Lower leg skin (tissue), 4 donors: ENCODE results near the gene SLC25A48. TPM values are rescaled to one million over a fixed set of nuclear protein-coding genes. Genes with fewer than 3 reads are reported as not detected.

Experiments
- DNase-seq, 2 donors: peaks; one replicate each; pipeline ENCODE4 v3.0.0-alpha.2; 2019; ENCODE audit warnings: low spot score in 2 of 2
- H3K4me3 ChIP-seq: fragments of 200-600 bp; sonication (generic); 2 replicates; pipeline ENCODE4 v1.5.1; 2017; ENCODE audit warnings: mild to moderate bottlenecking, low read depth; ENCODE audit not compliant: poor library complexity, severe bottlenecking
- CTCF ChIP-seq, 3 donors: fragments of 450-650 bp; IDR thresholded peaks; one replicate each; pipeline ENCODE4 v1.5.1; 2016; ENCODE audit warnings: antibody characterized with exemption in 3 of 3, mild to moderate bottlenecking in 3 of 3, moderate library complexity in 2 of 3
- POLR2A ChIP-seq, 2 donors: fragments of 450-650 bp; IDR thresholded peaks; one replicate each; pipeline ENCODE4 v1.6.1; 2016 to 2017; ENCODE audit warnings: antibody characterized with exemption in 2 of 2, mild to moderate bottlenecking in 1 of 2, moderate library complexity in 1 of 2
- WGBS, 2 donors: methylation state at CpG; one replicate each; pipeline ENCODE4 v1.1.5; 2018; 5-methylcytosine and 5-hydroxymethylcytosine counted together
- intact Hi-C: fragments of 100-400 bp; cut with DNase I; formaldehyde crosslinking; loops from one replicate; pipeline ENCODE4 v1.15.0; 2023; ENCODE audit warnings: low total_unique reads
- total RNA-seq, 4 donors: library from RNA; depleted of rRNA; stranded (reverse); fragments of >200 nt; gene quantifications; one replicate each; pipeline ENCODE4 v1.1.0, GENCODE V29; 2016

The SLC25A48 gene
- total RNA-seq, 4 donors from 2014 or later = 0.80 to 7.6 (median 1.7) TPM

- peak in 1 of 2 donors; percentile 14 for DNase-seq
- TF ChIP-seq CTCF (IDR thresholded peaks at IDR 0.05) (no peak), POLR2A (IDR thresholded peaks at IDR 0.05) (no peak)
- WGBS, 2 donors = 79% methylated on average over 1 of the region's 1 CpG
- H3K4me3 ChIP-seq = no peak overlapping the region
- intact Hi-C loops = no loop called here
These were observed 27.2 kb downstream of the SLC25A48 start for GRCh38 chr5:135861641-135862040.

- no peak for TF ChIP-seq CTCF (IDR thresholded peaks at IDR 0.05)
- no peak for TF ChIP-seq POLR2A (IDR thresholded peaks at IDR 0.05)
- no peak overlapping the region for H3K4me3 ChIP-seq
- intact Hi-C loops = no loop called here
- peak in 1 of 2 donors; percentile 10 for DNase-seq
These were observed 27.6 kb downstream of the SLC25A48 start for GRCh38 chr5:135862086-135862485.

GRCh38 chr5:135862744-135863143 lies 28.3 kb downstream of the SLC25A48 start:
- peak in 1 of 2 donors; percentile 34 for DNase-seq
- intact Hi-C loops = no loop called here
- WGBS, 2 donors = 94 to 99% methylated on average over 2 of the region's 2 CpGs
- H3K4me3 ChIP-seq = no peak overlapping the region
- TF ChIP-seq POLR2A (IDR thresholded peaks at IDR 0.05) (no peak), CTCF (IDR thresholded peaks at IDR 0.05) (no peak)

GRCh38 chr5:135864503-135865435 lies 30.3 kb downstream of the SLC25A48 start:
- TF ChIP-seq CTCF (IDR thresholded peaks at IDR 0.05) = no peak
- no peak for TF ChIP-seq POLR2A (IDR thresholded peaks at IDR 0.05)
- intact Hi-C loops = no loop called here
- whole genome bisulfite sequencing, 2 donors = 81 to 82% methylated on average over 3 of the region's 3 CpGs
- H3K4me3 ChIP-seq = no peak overlapping the region
- peak in 1 of 2 donors; percentile 21 for DNase-seq

GRCh38 chr5:135866016-135866415 lies 31.6 kb downstream of the SLC25A48 start:
- DNase-seq = no peak
- intact Hi-C loops = no loop called here
- 81 to 85% methylated on average over 2 of the region's 2 CpGs for WGBS, 2 donors
- H3K4me3 ChIP-seq = no peak overlapping the region
- TF ChIP-seq CTCF (IDR thresholded peaks at IDR 0.05) = no peak
- TF ChIP-seq POLR2A (IDR thresholded peaks at IDR 0.05) = no peak
